Tibial nerve (tissue), 4 donors: ENCODE data around the gene SLC7A5.

Source experiments
- CTCF ChIP-seq, 5 experiments: fragments of 200-600 bp in 3 of 5; fragments of 450-650 bp in 2 of 5; sonication (generic) in 3 of 5; IDR thresholded peaks; one replicate each; pipeline ENCODE4 v1.5.1; 2016 to 2019; ENCODE audit warnings: antibody characterized with exemption in 5 of 5, mild to moderate bottlenecking in 3 of 5, moderate library complexity in 2 of 5
- EP300 ChIP-seq, 2 donors: sonication (generic); formaldehyde crosslinking; IDR thresholded peaks; one replicate each; pipeline ENCODE4 v1.6.1; 2017; ENCODE audit warnings: antibody characterized with exemption in 2 of 2, mild to moderate bottlenecking in 1 of 2
- POLR2A ChIP-seq, 2 donors: fragments of 450-650 bp; IDR thresholded peaks; one replicate each; pipeline ENCODE4 v1.6.1; 2017; ENCODE audit warnings: antibody characterized with exemption in 2 of 2, mild to moderate bottlenecking in 2 of 2, moderate library complexity in 2 of 2

- no peak for TF ChIP-seq EP300 (IDR thresholded peaks at IDR 0.05)
- TF ChIP-seq CTCF (IDR thresholded peaks at IDR 0.05): no peak
- no peak for TF ChIP-seq POLR2A (IDR thresholded peaks at IDR 0.05)
Measured at GRCh38 chr16:87846705-87847466, 22.4 kb downstream of the SLC7A5 start.
